Stimulated activated CD8-positive, alpha-beta memory T cell treated with anti-CD3 and anti-CD28 coated beads, Interleukin-2, amount 100 ng/mL, for 48 hours (primary cell): ENCODE measurements around the gene TEX101.
"Not testable (repeated sequence)": the region's sequence is repeated elsewhere in the genome, so short reads cannot be mapped to it uniquely, and the experiment has no call there.

Experiments used
- DNase-seq, 2 donors: peaks; one replicate each; pipeline ENCODE4 v3.0.0-alpha.2; 2020; ENCODE audit warnings: low read depth in 2 of 2

TEX101 gene, protein sequence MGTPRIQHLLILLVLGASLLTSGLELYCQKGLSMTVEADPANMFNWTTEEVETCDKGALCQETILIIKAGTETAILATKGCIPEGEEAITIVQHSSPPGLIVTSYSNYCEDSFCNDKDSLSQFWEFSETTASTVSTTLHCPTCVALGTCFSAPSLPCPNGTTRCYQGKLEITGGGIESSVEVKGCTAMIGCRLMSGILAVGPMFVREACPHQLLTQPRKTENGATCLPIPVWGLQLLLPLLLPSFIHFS

DNA sequence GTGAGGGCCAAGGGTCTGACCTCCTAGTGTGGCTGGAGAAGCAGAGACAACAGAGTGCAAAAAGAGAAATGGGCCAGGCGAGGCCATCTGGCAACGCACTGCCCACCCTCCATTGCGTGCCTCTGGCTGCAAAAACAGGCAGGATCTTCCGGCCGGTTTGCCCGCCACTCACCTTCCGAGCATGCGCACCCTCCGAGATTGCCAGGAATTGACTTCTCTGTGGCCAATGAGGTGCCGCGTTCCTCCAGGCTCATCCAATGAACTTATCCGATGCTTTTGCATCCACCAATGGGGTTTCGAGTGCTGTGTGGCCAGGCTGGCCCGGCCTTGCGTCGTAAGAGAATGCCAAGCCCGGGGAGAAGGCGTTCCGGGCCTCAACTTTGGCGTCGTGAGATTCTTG, at the start of gene TEX101:
Gene TEX101, plus strand, starts transcription at position 337 of the 400 bp plus-strand sequence. CDS start 1,030 bp downstream, outside the sequence.
- DNase-seq, result no peak

DNA sequence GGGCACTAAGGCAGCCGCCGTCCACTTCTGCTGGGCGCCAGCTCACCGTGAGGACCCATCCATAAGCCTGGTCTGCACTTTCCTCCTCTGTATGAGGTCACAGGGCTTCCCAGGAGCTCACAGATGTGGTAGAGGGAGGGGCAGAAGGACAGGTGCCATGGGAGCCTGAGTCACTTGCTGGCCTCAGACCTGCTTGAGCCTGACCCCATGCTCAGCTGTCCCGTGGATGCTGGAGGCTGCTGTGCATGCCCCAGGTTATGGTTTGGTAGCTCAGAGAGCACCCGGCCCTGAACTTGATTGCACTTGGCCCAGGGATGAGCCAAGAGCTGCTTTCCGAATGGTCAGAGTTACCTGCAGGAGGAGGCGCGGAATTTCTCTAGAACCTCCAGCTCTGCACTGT, 49.0 kb upstream of the TEX101 start:
- DNase-seq, result not testable (repeated sequence)

DNA sequence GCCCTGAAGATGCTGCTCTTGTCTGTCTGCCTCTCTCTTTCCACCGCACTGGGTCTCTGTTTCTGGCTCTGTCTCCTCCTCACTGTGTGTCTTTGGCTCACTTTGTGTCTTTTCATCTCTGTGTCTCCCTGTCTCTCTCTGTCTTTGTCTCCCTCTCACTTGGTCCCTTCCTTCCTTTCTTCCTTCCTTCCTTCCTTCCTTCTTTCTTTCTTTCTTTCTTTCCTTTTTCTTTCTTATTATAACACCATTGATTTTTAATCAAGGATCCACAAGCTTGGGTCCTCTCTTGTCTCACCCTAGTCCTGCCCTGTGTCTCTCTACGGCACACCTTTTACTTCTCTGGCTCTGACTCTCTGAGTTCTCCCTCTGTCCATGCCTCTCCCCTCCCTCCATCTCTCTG, 46.9 kb upstream of the TEX101 start:
- DNase-seq, result no peak

DNA sequence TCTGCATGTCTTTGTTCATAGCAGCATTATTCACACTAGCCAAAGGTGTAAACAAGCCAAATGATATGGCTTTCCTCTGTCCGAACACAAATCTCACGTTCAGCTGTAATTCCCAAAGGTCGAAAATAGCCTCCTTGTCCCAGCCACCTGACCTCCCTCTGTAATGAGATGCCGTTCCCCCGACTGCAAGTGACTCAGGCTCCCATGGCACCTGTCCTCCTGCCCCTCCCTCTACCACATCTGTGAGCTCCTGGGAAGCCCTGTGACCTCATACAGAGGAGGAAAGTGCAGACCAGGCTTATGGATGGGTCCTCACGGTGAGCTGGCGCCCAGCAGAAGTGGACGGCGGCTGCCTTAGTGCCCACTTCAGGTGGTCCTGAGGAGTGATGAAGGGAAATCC, 45.8 kb upstream of the TEX101 start:
- not testable (repeated sequence) for DNase-seq

DNA sequence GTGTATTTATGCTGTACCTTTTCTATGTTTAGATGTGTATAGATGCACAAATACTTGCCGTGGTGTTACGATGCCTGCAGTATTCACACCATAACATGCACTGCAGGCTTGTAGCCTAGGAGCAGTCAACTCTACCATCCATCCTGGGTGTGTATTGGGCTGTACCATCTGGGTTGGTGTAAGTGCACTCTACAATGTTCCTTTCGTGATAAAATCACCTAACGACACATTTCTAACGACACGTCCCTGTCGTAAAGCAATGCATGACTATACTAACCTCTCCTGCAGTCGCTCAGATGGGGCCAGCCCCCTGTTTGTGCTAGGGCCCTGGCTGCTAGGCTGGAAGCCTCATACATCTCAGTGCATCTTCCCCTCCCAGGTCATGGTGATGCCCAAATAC, 42.8 kb upstream of the TEX101 start:
- DNase-seq, result no peak

DNA sequence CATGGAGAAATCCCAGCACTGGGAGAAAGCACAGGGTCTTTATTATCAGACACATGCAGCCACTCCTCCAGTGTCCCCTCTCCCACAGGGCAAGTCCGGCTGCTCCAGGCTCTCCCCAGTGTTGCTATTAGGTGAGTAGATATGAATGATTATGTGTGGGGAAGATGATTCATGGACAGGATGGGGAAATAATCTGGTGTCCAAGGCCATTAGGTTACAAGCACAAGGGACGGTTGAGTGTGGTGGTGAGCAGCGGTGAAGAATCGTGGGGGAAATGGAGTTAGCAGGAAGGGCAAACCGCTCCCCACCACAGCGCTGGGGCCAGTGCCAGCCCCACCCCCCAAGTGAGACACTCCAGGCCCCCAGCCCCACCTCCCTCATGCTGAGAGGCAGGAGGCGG, 42.2 kb upstream of the TEX101 start:
- no peak for DNase-seq

DNA sequence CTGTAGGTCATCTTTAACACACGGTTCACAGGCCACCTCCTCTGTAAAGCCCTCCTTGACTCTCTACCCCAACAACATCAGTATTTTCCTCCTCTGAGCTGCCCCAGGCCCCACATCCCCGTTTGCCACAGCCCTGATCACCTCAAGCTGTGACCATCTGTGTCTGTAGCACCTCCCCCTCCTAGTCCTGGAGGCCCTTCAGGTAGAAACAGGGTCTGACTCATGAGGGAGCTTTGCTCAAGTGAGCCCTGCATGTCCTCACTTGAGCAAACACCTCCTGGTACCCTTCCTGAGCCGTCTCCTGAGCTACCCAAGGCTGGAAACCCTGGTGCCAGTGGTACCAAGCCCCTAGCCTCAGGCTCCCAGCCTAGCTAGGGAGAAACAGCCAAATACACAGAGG, 37.1 kb upstream of the TEX101 start:
- not testable (repeated sequence) for DNase-seq

DNA sequence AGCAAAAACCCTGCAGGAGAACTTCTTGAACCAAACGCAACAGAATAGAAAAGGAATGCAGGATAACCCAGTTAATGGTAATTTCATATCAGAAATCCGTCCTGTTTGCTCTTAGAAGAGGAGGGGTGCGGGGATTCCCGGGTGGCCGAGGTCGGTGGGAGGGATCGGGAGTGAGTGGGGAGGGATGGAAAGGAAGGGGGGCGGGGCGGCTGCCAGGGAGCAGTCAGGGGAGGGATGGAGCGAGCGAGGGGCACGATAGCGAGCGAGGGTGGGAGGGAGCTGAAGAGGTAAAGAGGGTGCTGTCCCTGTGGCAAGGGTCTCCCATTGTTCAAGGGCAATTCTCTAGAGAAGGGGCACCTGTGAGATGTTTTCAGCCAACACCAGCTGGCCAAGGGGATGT, 34.7 kb upstream of the TEX101 start:
- no peak for DNase-seq

DNA sequence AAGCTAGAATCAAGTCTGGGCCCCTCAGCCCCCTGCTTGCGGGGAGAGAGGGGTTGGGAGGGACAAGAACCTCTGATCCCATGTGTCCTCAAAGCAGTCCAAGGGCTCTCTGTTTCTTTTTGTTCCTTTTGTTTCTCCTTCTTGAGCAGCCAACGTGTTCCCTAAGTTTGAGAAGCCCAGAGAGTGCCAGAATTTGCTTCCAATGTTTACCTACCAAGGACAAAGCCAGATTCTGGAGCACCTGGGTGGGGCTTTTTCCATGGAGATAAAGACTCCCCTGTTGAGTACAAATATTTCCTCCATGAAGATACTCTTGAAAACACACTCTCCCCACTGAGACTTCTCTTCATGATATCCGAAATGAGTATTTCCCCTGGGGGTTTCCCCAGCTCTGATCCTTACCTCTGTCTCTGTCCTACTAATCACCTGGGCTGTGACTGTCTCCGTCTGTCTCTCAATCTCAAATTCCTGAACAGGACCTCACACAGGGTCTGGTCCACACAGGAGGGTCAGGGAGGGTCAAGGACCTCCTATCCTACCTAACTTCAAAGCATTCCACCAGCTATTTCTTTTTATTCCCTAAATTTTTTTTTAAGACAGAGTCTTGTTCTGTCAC, 33.8 kb upstream of the TEX101 start:
- no peak for DNase-seq

DNA sequence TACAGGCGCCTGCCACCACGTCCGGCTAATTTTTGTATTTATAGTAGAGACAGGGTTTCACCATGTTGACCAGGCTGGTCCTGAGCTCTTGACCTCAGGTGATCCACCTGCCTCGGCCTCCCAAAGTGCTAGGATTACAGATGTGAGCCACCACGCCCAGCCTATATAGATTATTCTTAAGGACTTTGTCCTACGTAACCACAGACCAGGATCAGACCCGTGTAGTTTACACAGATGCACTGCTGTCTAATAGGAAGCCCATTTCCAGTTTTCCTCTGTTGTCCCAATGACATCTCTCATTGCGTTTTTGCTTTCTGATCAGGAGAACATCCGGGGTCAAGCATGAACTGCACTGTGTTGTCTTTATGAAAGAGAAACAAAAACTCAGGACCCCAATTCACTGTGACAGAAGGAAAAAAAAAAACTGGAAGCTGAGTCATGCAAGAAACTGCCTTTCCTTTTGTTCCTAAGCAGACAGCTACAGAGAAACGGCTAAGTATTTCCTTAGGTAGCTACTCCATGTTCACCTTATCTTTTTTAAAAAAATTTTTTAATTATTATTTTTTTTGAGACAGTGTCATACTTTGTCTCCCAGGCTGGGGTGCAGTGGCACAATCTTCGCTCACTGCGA, 32.0 kb upstream of the TEX101 start:
- DNase-seq, result not testable (repeated sequence)

DNA sequence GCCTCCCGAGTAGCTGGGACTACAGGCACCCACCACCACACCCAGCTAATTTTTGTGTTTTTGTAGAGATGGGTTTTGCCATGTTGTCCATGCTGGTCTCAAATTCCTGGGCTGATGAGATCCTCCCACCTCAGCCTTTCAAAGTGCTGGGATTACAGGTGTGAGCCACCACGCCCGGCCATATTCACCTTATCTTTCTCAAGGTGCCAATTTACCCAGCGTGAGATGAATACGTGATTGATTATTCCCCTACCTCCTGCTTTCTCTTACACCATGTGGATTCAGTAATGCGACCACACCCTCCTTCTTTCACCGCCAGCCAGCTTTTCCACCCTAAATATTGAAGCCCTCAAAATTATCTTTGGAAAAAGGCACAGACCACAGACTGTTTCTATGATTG, 31.4 kb upstream of the TEX101 start:
- not testable (repeated sequence) for DNase-seq

DNA sequence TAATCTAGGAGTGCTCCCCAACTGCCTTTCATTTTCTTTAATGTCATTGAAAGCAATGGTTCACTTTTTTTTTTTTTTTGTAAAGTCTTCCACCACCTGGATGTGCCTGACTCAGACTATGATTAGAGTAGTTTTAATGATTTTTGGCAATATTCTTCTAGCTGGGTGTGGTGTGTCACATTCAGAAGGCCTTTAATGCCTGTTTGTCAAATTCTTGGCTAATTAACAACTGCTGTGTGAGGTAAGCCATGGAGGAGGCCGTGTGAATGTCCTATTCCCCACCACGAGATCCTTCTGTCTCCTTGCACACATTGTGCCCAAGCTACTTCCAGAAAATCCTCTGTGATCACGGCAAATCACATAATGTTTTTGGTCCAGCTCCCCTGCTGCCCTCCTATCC, 30.9 kb upstream of the TEX101 start:
- DNase-seq, result not testable (repeated sequence)

DNA sequence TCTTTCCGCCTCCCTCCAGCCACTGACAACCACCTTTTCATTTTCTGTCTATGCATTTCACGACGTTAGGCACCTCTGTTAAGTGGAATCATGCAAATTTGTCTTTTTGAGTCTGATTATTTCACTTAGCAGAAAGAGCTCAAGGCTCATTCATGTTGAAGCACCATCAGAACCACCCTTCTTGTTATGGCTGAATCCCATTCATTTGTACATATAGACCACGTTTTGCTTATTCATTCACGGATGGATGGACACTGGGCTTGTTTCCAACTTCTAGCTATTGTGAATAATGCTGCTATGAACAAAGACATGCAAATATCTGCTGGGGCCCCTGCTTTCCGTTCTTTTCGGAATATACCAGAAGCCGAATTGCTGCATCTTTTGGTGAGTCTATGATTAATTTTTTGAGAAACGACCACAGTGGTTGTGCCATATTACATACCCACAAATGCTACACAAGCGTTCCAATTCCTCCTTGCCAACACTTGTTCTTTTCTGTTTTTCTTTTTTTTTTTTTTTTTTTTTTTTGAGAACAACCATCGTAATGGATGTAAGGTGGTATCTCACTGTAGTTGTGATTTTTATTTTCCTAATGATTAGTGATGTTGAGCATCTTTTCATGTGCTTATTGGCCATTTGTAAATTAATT, 23.7 kb upstream of the TEX101 start:
- DNase-seq, result not testable (repeated sequence)

DNA sequence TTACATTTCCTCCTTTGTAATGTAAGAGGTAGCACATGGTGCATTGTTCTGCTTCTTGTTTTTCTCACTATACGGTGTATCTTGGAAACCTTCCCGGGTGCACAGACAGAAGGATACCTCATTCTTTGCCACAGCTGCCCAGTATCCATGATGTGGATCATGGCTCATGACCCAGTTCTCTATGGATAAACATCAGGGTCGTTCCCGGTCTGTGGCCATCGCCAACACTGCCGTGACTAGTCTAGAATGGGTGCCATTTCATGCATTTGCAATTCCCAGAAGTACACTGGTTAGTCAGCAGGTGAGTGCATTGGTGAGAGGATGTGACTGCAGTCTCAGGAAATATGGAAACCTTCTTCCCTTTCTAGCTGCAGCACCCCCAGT, 23.1 kb upstream of the TEX101 start:
- not testable (repeated sequence) for DNase-seq

DNA sequence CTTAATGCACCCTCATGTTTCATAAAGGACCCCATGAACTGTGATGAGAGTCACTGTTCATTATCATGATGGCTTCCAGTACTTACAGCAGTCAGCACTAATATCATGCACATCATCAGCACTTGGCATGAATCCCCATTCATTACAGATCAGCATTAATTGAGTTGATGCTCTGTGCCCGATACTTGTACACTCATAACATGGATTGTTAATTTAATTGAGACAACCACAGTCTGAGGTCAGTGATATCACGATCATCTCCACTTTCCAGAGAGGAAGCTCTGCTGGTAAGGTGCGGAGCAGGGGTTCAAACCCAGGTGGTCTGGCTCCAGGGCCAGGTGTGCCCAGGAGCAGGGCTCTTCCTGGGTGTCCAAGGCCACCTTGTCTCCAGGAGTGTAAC, 21.2 kb upstream of the TEX101 start:
- not testable (repeated sequence) for DNase-seq

DNA sequence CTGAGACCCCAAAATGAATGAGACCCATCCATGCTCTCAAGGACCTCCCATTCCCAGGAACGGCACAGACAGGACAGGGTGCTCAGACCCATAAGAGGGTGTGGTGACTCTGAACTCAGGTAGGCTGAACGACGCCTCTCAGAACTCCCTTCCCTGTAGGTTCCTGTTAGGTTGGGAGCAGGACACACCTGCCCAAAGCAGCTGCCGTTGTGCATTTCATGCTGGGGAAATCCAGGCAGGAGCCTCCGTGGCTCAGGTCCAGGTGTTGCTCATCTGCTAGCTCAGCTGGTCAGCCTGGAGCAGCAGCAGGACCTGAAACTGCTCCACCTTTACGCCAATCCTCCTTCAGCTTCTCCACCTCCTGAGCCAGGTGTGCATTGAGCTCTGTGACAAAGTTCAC, 19.1 kb upstream of the TEX101 start:
- DNase-seq, result no peak

DNA sequence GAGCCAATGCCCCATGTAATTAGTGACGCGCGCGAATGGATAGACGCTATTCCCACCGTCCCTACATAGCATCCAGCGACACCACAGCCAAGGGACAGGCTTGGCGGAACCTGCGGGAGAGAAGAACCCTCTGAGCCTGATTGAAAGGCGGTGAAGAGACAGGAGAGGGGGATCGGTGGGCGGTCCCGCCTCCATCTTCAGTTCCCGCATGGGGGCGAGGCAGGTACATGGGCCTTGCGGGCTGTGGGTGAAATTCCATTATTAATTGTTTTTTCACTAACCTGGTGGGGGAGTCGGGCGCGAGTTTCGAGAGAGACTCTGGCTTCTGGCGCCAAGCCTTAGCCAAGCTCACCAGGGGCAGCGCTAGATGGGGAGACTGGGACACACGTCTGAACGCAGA, 8.4 kb upstream of the TEX101 start:
- no peak for DNase-seq

DNA sequence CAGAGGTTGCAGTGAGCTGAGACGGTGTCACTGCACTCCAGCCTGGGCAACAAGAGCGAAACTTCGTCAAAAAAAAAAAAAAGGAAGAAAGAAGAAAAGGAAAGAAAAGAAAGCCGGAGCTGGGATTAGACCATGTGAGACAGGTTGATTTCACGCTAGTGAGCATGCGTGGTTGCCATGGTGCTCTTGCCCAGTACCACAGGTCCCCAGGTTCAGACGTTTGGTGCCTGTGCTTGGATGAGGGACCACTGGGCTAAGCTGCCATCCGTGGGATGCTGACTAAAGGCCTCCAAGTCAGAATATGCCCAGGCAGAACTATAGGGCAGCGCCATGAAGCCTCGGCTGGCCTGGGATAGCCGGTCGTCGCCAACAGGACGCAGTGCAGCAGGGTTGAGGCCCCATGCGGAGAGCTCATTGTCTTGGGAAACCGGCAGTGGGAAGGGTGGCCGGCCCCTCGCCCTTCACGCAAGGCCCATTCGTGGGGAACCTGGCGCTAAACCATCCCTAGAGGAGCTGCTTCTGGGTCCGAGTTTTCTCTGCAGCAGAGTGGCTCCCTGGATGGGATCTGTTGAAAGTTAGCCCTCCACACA, 7.2 kb upstream of the TEX101 start:
- no peak for DNase-seq

DNA sequence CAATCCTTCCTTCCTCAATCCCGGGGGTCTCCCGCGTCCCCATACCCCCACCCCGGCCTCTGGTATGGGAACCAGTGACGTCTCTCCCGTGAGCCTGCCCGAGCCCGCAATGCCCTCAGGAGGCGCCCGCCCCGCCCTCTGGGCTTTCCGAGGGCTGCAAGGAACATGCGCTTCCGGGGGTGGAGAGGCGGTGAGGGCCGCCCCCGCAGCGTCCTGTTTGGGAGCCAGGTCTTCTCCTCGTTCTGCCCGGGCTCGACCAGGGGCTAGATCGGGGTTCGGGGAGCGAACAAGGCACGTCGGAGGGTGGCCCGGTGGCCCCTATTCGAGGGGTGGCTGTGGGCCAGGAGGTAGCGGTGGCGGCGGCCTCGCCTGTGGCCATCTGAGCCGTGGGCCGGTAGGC, 6.6 kb upstream of the TEX101 start:
- no peak for DNase-seq

DNA sequence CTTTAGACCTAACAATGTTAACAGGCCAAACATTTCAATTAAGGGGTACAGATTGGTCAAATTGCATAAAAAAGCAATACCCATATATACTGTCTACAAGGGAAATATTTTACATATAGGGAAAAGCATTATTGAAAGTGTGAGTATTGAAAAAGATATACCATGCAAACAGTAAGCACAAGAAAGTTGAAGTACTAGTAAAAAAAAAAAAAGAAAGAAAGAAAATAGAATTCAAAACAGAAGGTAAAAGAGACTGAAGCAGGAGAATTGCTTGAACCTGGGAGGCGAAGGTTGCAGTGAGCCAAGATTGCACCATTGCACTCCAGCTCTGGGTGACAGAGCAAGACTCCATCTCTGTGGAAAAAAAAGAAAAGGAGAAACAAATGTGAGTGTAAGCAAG, 5.3 kb upstream of the TEX101 start:
- DNase-seq, result no peak

DNA sequence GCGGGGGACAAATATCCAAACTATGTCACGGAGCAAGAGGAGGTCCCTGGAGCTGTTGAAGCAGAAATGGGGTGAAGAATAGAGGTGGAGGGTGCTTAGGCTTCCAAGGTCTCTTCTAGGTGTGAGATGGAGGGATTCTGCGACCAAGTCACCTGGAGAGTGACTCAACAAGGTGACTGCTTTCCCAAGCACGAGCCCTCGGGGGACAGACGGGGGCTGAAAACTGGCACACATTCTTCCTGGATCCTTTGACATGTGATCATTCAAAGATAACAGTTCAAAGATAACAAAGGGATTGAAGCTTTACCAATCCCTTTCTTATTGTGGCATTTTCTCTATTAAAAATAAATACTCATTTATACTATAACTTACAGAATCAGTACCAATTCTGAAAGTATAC, 2.2 kb upstream of the TEX101 start:
- no peak for DNase-seq

DNA sequence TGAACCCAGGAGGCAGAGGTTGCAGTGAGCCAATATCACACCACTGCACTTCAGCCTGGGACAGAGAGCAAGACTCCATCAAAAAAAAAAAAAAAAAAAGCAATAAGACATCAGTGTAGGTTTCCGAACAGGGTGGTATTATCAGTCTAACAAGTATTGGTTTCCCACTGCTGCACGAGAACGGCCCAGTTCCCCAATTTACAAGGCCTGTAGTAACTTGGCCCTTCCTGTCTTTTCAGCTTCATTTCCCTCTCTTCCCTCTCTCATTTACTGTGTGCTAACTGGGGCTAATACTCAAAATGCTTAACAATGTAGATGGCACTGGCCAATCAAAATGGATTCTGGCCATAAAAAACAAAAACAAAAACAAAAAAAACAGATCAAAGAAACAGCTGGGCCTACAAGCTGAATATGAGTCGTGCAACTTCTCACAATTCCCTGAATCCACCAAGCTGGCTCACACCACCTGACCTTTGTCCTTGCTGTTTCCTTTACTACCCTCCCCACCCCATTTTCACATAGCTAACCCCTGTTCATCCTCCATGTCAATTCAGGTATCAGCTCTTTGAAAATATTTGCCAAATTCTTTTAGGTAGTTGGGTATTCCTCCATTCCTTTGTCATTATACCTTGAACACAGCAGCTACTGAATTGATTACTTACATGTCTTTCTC, 2.4 kb downstream of the TEX101 start:
- DNase-seq, result no peak
